Measurements from ENCODE around the gene GAB2.

GAB2 gene

GRCh38 chr11:78400702-78401101 lies 16.9 kb downstream of the GAB2 start:
- H3K4me3 ChIP-seq (ENCODE audit: low read depth, low read length), result no peak overlapping the region

GRCh38 chr11:78400116-78400515 lies 17.5 kb downstream of the GAB2 start:
- H3K4me3 ChIP-seq (ENCODE audit: low read depth, low read length), result no peak overlapping the region

GRCh38 chr11:78399136-78399535 lies 18.5 kb downstream of the GAB2 start:
- H3K4me3 ChIP-seq (ENCODE audit: low read depth, low read length), result no peak overlapping the region

GRCh38 chr11:78398715-78399114 lies 18.9 kb downstream of the GAB2 start:
- no peak overlapping the region for H3K4me3 ChIP-seq (ENCODE audit: low read depth, low read length)

GRCh38 chr11:78397398-78397797 lies 20.2 kb downstream of the GAB2 start:
- no peak overlapping the region for H3K4me3 ChIP-seq (ENCODE audit: low read depth, low read length)

GRCh38 chr11:78395597-78395996 lies 22.0 kb downstream of the GAB2 start:
- no peak overlapping the region for H3K4me3 ChIP-seq (ENCODE audit: low read depth, low read length)

- no peak overlapping the region for H3K4me3 ChIP-seq (ENCODE audit: low read depth, low read length)
These were observed 24.8 kb downstream of the GAB2 start for GRCh38 chr11:78392854-78393253.

GRCh38 chr11:78391424-78391823 lies 26.2 kb downstream of the GAB2 start:
- H3K4me3 ChIP-seq (ENCODE audit: low read depth, low read length), result no peak overlapping the region

GRCh38 chr11:78390809-78391208 lies 26.8 kb downstream of the GAB2 start:
- H3K4me3 ChIP-seq (ENCODE audit: low read depth, low read length), result no peak overlapping the region

GRCh38 chr11:78386215-78386941 lies 31.2 kb downstream of the GAB2 start:
- no peak overlapping the region for H3K4me3 ChIP-seq (ENCODE audit: low read depth, low read length)

- H3K4me3 ChIP-seq (ENCODE audit: low read depth, low read length), result no peak overlapping the region
These were observed 32.4 kb downstream of the GAB2 start for GRCh38 chr11:78385205-78385604.

- no peak overlapping the region for H3K4me3 ChIP-seq (ENCODE audit: low read depth, low read length)
These were observed 33.4 kb downstream of the GAB2 start for GRCh38 chr11:78384231-78384630.

GRCh38 chr11:78381865-78382264 lies 35.8 kb downstream of the GAB2 start:
- H3K4me3 ChIP-seq (ENCODE audit: low read depth, low read length), result no peak overlapping the region

GRCh38 chr11:78380615-78381051 lies 37.0 kb downstream of the GAB2 start:
- no peak overlapping the region for H3K4me3 ChIP-seq (ENCODE audit: low read depth, low read length)

GRCh38 chr11:78379039-78379670 lies 38.5 kb downstream of the GAB2 start:
- no peak overlapping the region for H3K4me3 ChIP-seq (ENCODE audit: low read depth, low read length)

- H3K4me3 ChIP-seq (ENCODE audit: low read depth, low read length), result no peak overlapping the region
These were observed 39.8 kb downstream of the GAB2 start for GRCh38 chr11:78377625-78378418.

- no peak overlapping the region for H3K4me3 ChIP-seq (ENCODE audit: low read depth, low read length)
These were observed 40.8 kb downstream of the GAB2 start for GRCh38 chr11:78376858-78377257.

- H3K4me3 ChIP-seq (ENCODE audit: low read depth, low read length), result no peak overlapping the region
These were observed 42.7 kb downstream of the GAB2 start for GRCh38 chr11:78374917-78375316.

- H3K4me3 ChIP-seq (ENCODE audit: low read depth, low read length), result no peak overlapping the region
These were observed 43.9 kb downstream of the GAB2 start for GRCh38 chr11:78373689-78374088.

- H3K4me3 ChIP-seq (ENCODE audit: low read depth, low read length), result no peak overlapping the region
These were observed 45.4 kb downstream of the GAB2 start for GRCh38 chr11:78372114-78372768.

- no peak overlapping the region for H3K4me3 ChIP-seq (ENCODE audit: low read depth, low read length)
These were observed 46.3 kb downstream of the GAB2 start for GRCh38 chr11:78371221-78371891.

Data from iPS-11a (cell line).